ENCODE data around the gene OCA2. TPM values are rescaled to one million over a fixed set of nuclear protein-coding genes. Genes with fewer than 3 reads are reported as not detected.

The OCA2 gene
- polyA plus RNA-seq, 1 donor from 2014 or later: 0.97 TPM

DNA sequence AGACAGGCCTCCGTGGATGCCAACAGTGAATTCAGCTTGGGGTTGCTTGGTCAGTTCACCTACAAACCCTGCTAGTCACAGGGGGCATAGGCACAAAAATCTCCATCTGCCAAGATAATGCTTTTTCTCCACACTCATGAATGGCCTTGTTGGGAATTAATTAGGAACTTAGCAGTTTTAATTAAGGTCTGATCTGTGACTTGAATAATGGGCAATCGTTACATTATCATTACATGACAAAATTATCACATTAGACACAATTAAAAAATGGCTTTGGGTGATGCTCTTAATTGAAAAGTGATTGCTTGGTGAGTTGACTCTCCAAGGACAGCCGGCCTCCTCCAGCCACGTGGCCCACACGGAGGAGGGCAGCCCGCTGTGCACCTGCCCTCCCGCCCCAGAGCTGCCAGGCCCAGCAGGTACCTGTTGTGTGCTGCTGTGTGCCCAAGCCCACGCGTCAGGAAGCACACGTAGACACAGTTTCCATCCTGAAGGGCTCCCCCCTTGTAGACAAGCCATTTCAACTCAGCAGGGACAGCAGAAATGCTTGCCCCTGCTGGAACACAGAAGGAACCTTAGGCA, 274.2 kb downstream of the OCA2 start:
- Histone ChIP-seq H3K9me2 (ENCODE audit: insufficient read depth, low read length) (no peaks in the 10 kb centered on the region), H2AFZ (ENCODE audit: low read depth, low read length) (no peak overlapping the region), H3K4me2 (ENCODE audit: low read length) (no peak overlapping the region), H3K9me3 (ENCODE audit: low read length) (no peaks in the 10 kb centered on the region), H3K79me2 (replicated peaks; ENCODE audit: insufficient read depth, low read length) (no peaks in the 10 kb centered on the region), H3K27me3 (ENCODE audit: insufficient read depth, low read depth, low read length) (no peaks in the 10 kb centered on the region), H3F3A (ENCODE audit: insufficient read depth, low read length, poor library complexity, severe bottlenecking) (no peaks in the 10 kb centered on the region), H3K27ac (ENCODE audit: low read length) (no peak overlapping the region), H4K20me1 (ENCODE audit: insufficient read depth) (no peaks in the 10 kb centered on the region), H3K9ac (ENCODE audit: low read length) (no peak overlapping the region), H3K4me3 (ENCODE audit: low read length) (no peak overlapping the region), H3K36me3 (ENCODE audit: insufficient read depth, low read length) (no peaks in the 10 kb centered on the region)
- no peak for TF ChIP-seq POLR2AphosphoS5 (IDR thresholded peaks at IDR 0.05)
- no peak for TF ChIP-seq EZH2 (IDR thresholded peaks at IDR 0.05; ENCODE audit: borderline replicate concordance, insufficient read depth, low read length, poor library complexity, severe bottlenecking)
- TF ChIP-seq, protein P1, sequence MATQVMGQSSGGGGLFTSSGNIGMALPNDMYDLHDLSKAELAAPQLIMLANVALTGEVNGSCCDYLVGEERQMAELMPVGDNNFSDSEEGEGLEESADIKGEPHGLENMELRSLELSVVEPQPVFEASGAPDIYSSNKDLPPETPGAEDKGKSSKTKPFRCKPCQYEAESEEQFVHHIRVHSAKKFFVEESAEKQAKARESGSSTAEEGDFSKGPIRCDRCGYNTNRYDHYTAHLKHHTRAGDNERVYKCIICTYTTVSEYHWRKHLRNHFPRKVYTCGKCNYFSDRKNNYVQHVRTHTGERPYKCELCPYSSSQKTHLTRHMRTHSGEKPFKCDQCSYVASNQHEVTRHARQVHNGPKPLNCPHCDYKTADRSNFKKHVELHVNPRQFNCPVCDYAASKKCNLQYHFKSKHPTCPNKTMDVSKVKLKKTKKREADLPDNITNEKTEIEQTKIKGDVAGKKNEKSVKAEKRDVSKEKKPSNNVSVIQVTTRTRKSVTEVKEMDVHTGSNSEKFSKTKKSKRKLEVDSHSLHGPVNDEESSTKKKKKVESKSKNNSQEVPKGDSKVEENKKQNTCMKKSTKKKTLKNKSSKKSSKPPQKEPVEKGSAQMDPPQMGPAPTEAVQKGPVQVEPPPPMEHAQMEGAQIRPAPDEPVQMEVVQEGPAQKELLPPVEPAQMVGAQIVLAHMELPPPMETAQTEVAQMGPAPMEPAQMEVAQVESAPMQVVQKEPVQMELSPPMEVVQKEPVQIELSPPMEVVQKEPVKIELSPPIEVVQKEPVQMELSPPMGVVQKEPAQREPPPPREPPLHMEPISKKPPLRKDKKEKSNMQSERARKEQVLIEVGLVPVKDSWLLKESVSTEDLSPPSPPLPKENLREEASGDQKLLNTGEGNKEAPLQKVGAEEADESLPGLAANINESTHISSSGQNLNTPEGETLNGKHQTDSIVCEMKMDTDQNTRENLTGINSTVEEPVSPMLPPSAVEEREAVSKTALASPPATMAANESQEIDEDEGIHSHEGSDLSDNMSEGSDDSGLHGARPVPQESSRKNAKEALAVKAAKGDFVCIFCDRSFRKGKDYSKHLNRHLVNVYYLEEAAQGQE (IDR thresholded peaks at IDR 0.05; ENCODE audit: borderline replicate concordance): no peak
- no peak for TF ChIP-seq MXI1 (conservative IDR thresholded peaks at IDR 0.05; ENCODE audit: poor library complexity, severe bottlenecking)
- TF ChIP-seq RAD21 (conservative IDR thresholded peaks at IDR 0.05): no peak
- TF ChIP-seq, protein P2, sequence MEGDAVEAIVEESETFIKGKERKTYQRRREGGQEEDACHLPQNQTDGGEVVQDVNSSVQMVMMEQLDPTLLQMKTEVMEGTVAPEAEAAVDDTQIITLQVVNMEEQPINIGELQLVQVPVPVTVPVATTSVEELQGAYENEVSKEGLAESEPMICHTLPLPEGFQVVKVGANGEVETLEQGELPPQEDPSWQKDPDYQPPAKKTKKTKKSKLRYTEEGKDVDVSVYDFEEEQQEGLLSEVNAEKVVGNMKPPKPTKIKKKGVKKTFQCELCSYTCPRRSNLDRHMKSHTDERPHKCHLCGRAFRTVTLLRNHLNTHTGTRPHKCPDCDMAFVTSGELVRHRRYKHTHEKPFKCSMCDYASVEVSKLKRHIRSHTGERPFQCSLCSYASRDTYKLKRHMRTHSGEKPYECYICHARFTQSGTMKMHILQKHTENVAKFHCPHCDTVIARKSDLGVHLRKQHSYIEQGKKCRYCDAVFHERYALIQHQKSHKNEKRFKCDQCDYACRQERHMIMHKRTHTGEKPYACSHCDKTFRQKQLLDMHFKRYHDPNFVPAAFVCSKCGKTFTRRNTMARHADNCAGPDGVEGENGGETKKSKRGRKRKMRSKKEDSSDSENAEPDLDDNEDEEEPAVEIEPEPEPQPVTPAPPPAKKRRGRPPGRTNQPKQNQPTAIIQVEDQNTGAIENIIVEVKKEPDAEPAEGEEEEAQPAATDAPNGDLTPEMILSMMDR (IDR thresholded peaks at IDR 0.05; ENCODE audit: poor library complexity, severe bottlenecking): no peak
- no peak for TF ChIP-seq SMC3 (conservative IDR thresholded peaks at IDR 0.05; ENCODE audit: poor library complexity)
- TF ChIP-seq TAF1 (IDR thresholded peaks at IDR 0.05; ENCODE audit: low read depth): no peak
- TF ChIP-seq EP300 (conservative IDR thresholded peaks at IDR 0.05; ENCODE audit: poor library complexity, severe bottlenecking): no peak

DNA sequence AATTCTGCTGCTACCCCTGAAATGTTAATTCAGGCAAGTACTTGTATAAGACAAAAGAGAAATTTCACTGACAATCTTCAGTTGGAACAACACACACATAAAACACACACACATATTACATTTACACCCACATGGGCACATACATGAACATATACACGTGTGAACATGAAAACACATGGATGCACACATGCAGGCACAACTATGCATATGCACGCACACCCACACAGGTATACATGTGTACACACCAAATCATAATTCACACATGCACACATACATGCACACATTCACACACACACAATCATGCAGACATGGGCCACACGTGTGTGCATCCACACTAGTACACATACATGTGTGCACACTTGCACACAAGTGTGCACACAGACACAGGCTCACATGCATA, 277.8 kb downstream of the OCA2 start:
- H3K9ac ChIP-seq (ENCODE audit: low read length): no peak overlapping the region
- no peaks in the 10 kb centered on the region for H3K9me2 ChIP-seq (ENCODE audit: insufficient read depth, low read length)
- no peaks in the 10 kb centered on the region for H3K79me2 ChIP-seq (replicated peaks; ENCODE audit: insufficient read depth, low read length)
- no peak overlapping the region for H3K27ac ChIP-seq (ENCODE audit: low read length)
- H2AFZ ChIP-seq (ENCODE audit: low read depth, low read length): no peak overlapping the region
- H4K20me1 ChIP-seq (ENCODE audit: insufficient read depth): no peaks in the 10 kb centered on the region
- H3K4me3 ChIP-seq (ENCODE audit: low read length): no peak overlapping the region
- no peaks in the 10 kb centered on the region for H3K36me3 ChIP-seq (ENCODE audit: insufficient read depth, low read length)
- H3K27me3 ChIP-seq (ENCODE audit: insufficient read depth, low read depth, low read length): no peaks in the 10 kb centered on the region
- no peak for TF ChIP-seq EZH2 (IDR thresholded peaks at IDR 0.05; ENCODE audit: borderline replicate concordance, insufficient read depth, low read length, poor library complexity, severe bottlenecking)
- TF ChIP-seq MXI1 (conservative IDR thresholded peaks at IDR 0.05; ENCODE audit: poor library complexity, severe bottlenecking): no peak
- no peak for TF ChIP-seq TAF1 (IDR thresholded peaks at IDR 0.05; ENCODE audit: low read depth)
- TF ChIP-seq EP300 (conservative IDR thresholded peaks at IDR 0.05; ENCODE audit: poor library complexity, severe bottlenecking): no peak
- no peak for TF ChIP-seq POLR2AphosphoS5 (IDR thresholded peaks at IDR 0.05)
- H3F3A ChIP-seq (ENCODE audit: insufficient read depth, low read length, poor library complexity, severe bottlenecking): no peaks in the 10 kb centered on the region
- H3K4me2 ChIP-seq (ENCODE audit: low read length): no peak overlapping the region
- H3K9me3 ChIP-seq (ENCODE audit: low read length): no peaks in the 10 kb centered on the region

Measured in neural cell (in vitro differentiated cells).